Fibroblast of lung (primary cell): ENCODE measurements around the gene PRUNE2.

ENCODE experiments used
- CTCF ChIP-seq, 2 donors: IDR thresholded peaks in 1 of 2; conservative IDR thresholded peaks in 1 of 2; 1 replicate in 1 of 2; 2 replicates in 1 of 2; pipeline ENCODE4 v1.5.1; 2011 to 2012; ENCODE audit warnings: low read length in 2 of 2, control low read depth in 1 of 2, inconsistent platforms in 1 of 2, low read depth in 1 of 2, mild to moderate bottlenecking in 1 of 2
- EZH2 ChIP-seq: IDR thresholded peaks from 2 replicates; pipeline ENCODE4 v1.5.1; 2012; ENCODE audit warnings: low read length, control low read depth, mild to moderate bottlenecking; ENCODE audit errors: missing control alignments

GRCh38 chr9:76713381-76713780 is 192.5 kb downstream of the PRUNE2 start:
- TF ChIP-seq CTCF (conservative IDR thresholded peaks at IDR 0.05 in 1 of 2, IDR thresholded peaks at IDR 0.05 in 1 of 2; ENCODE audit: low read depth in 1 of 2, low read length in 2 of 2) = no peak
- no peak for TF ChIP-seq EZH2
